ENCODE data around the gene HPSE2.
"Not testable (repeated sequence)": the region's sequence is repeated elsewhere in the genome, so short reads cannot be mapped to it uniquely, and the experiment has no call there.

The HPSE2 gene

GRCh38 chr10:99235658-99236626, at the start of gene HPSE2:
TSS of gene HPSE2 (minus strand) at chr10:99235852.
- no peak for DNase-seq

DNA sequence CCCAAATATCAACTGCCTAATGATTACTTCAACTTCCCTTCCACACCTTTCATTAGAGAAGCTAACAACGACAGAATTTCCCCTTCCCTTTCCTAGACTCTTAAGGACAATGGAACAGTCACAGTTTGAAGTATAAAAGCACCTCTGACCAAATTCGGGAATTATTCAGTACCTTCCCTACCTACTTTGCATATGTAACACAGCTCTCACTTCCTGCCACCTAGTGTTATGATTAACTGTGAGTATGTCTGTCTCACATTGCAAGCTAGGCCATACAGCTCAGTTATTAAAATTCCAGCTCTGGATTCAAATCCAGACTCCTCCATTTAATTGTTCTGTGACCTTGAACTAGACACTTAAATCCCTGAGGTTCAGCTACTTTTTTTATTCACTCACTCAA, 44.8 kb upstream of the HPSE2 start:
- DNase-seq: no peak

DNA sequence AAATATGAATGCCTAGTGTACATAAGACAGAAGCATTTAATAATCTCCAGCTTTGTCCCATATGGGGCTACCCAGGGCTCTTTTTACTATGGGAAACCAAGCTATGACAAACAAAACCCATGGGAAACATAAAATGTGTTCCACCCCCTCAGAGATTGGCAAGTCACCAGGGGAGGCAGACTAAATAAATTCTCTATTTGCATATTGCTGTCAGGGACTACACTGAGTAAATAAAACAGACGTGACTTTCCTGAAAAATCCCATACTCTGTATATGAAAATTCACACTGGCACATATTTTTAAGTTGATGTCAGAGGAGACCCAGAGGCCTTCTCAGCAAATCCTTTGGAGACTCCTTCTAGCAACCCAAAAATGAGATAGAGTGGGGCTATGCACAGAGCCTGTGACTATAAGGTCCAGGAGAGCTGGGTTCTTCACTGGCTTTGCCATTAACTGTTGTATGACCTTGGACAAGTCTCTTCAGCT, 44.0 kb upstream of the HPSE2 start:
- no peak for DNase-seq

GRCh38 chr10:99276848-99277486, 41.3 kb upstream of the HPSE2 start:
- DNase-seq: no peak

- DNase-seq: no peak
Measured at GRCh38 chr10:99266383-99266782, 30.7 kb upstream of the HPSE2 start.

GRCh38 chr10:99248824-99249223, 13.2 kb upstream of the HPSE2 start:
- DNase-seq: no peak

- DNase-seq: not testable (repeated sequence)
Measured at GRCh38 chr10:99247893-99248292, 12.2 kb upstream of the HPSE2 start.

DNA sequence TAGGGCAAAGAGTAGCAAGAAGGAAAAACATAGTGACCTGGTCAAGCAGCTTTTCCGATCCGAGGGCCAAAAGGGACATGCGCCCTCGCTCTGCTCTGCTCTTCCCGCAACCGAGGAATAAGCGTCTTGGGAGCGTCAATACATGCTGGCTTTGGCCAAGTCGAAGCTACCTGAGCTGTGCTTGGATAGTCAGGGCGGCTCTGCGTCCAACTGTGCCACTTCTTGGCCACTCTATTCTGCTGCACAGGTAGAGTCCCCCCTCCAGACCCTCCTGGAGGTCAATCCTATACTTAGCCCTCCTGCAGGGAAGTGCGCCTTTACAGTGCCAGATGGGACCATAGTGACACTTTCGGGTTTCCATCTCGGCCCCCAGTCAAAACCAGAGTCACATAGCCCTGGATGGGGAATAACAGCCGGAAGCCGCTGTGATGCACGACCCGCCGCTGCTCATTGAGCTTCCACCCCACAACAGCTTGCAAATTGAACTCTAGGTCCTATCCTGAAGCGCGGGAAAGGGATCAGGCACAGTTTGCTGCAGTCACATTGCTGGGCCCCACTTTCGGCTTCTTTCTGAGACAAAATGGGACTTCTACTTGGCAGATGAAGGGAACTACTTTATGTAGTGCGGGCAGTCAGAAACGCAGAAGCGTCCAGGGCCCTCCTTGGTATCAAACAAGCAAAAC, 1.1 kb upstream of the HPSE2 start:
- no peak for DNase-seq

GRCh38 chr10:99234791-99235657, 628 bp downstream of the HPSE2 start:
- DNase-seq: no peak

GRCh38 chr10:99234041-99234790, 1.4 kb downstream of the HPSE2 start:
- no peak for DNase-seq

- no peak for DNase-seq
Measured at GRCh38 chr10:99233689-99234037, 2.0 kb downstream of the HPSE2 start.

DNA sequence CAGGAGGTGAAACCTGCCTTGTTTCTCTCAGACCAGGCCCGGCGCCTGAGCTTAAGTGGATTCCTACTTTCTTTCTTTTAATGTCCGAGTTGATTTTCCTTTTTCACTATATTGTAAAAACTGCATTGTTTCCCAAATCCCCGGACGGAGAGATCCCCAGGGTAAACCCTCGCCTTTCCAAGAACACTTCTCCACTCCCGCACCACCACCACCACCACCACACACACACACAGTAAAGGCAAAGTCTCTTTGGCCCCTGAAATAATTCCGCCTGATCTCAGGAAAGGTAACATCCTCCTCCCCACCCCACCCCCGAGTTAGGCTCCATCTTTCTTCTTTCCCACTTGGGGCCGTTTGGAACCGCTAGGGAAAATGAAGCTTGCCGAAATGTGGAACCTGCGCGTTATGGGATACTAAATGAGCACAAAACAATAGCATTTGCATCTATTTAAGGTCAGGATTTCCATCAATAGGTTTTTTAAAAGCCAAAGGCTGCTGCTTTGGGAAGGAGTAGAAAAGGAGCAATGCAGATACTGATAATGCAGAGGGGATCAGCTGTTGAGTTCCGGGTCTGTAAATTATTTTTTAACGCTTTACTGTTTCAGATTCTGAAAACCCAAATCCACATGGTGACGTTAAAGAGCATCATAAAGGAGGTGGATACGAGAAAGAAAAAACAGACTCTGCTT, 2.5 kb downstream of the HPSE2 start:
- no peak for DNase-seq

DNA sequence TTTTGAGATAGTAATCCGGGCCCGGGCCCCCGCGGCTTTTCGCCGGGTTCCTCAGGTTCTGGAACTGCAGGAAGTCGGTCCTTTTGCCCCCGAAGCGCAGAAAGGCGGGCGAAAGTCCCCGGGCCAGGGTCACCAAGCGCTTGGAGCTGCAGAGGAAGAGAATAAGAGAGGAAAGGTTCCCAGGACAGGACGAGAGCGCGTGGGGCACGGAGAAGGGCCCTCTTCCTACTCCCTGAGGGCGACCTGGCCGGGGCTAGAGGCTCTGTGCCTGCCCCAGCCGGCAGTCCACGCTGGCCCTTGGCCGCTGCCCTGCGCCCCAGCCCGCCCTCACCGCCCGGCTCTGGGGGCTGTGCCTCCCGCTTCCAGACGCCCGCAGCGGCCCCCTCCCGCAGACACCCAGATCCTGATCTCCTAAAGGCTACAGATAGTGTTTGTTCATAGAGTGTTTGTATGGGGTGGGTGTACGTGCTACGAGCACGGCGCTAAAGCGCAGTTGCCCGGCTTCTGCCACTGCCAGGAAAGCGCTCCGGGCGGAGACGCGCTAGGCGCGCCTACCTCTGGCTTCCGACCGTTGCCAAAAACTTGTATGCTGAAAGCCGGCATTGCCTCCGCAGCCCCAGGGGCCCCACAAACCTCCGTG, 3.2 kb downstream of the HPSE2 start:
- DNase-seq: no peak

GRCh38 chr10:99224766-99225165, 10.9 kb downstream of the HPSE2 start:
- no peak for DNase-seq

- no peak for DNase-seq
Measured at GRCh38 chr10:99207340-99207739, 28.3 kb downstream of the HPSE2 start.

DNA sequence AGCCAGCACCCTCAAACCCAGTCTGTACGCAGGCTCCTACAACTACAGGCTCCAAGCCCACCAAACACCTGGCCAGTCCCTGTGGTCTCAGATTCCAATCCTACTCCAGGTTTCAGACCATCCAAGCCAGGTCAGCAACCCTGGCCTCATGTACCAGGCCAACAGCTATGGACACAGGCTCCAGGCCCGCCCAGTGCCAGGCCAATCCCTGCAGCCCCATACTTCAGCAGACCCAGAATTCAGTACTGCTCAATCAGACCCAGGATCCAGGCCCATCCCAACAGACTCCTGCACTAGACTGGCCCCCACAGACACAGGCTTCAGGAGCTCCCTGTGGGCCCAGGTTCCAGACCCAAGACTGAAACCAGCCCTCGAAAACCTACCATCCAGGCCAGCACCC, 32.3 kb downstream of the HPSE2 start:
- no peak for DNase-seq

GRCh38 chr10:99172950-99173349, 62.7 kb downstream of the HPSE2 start:
- DNase-seq: no peak

- no peak for DNase-seq
Measured at GRCh38 chr10:99172128-99172738, 63.4 kb downstream of the HPSE2 start.

GRCh38 chr10:99170116-99170675, 65.5 kb downstream of the HPSE2 start:
- DNase-seq: no peak

GRCh38 chr10:99161165-99161564, 74.5 kb downstream of the HPSE2 start:
- no peak for DNase-seq
